SK-N-SH (cell line): ENCODE measurements around the gene HSPA6. TPM values are rescaled to one million over a fixed set of nuclear protein-coding genes. Genes with fewer than 3 reads are reported as not detected.
"Not testable (repeated sequence)": the region's sequence is repeated elsewhere in the genome, so short reads cannot be mapped to it uniquely, and the experiment has no call there.

Experiments
- CTCF ChIA-PET: fragments of 300-600, 350-600 bp; formaldehyde crosslinking; extraction: SDS; loops from one replicate; lab custom pipeline; 2021; lab: Yijun Ruan, JAX
- POLR2A ChIA-PET: fragments of 350-600 bp; sonication (Branson Sonifier 250); formaldehyde crosslinking; extraction: SDS; loops from one replicate; lab custom pipeline; 2020; ENCODE audit warnings: antibody characterized with exemption, inconsistent platforms; lab: Yijun Ruan, JAX
- DNase-seq: peaks from one replicate; pipeline ENCODE4 v3.0.0; 2012
- H2AFZ ChIP-seq: fragments of 200-600 bp; sonication (generic); 2 replicates; pipeline ENCODE4 v1.8.1; 2016; ENCODE audit warnings: antibody characterized with exemption, mild to moderate bottlenecking, low read depth
- H3F3A ChIP-seq: fragments of 200-600 bp; sonication (generic); replicated peaks from 2 replicates; pipeline ENCODE3; 2016; ENCODE audit warnings: antibody characterized with exemption, mild to moderate bottlenecking; ENCODE audit not compliant: insufficient read depth
- H3K27ac ChIP-seq, 2 experiments: fragments of 200-500 bp in 1 of 2; fragments of 200-600 bp in 1 of 2; sonication (Bioruptor generic) in 1 of 2; sonication (generic), shearing (Covaris generic) in 1 of 2; 2 replicates each; pipeline versions ENCODE4 v1.5.1 to v1.6.1; 2014 to 2016; ENCODE audit warnings: low read depth in 2 of 2, inconsistent platforms in 1 of 2, low read length in 1 of 2, mild to moderate bottlenecking in 1 of 2, mixed read lengths in 1 of 2
- H3K27me3 ChIP-seq: fragments of 200-600 bp; sonication (generic), shearing (Covaris generic); 2 replicates; pipeline ENCODE4 v1.6.1; 2016; ENCODE audit warnings: mixed run types; ENCODE audit not compliant: insufficient read depth
- H3K36me3 ChIP-seq, 2 experiments: fragments of 200-500 bp in 1 of 2; fragments of 200-600 bp in 1 of 2; sonication (Bioruptor generic) in 1 of 2; sonication (generic) in 1 of 2; replicated peaks in 1 of 2; 2 replicates each; pipeline versions ENCODE3 to v1.5.1; 2014 to 2016; ENCODE audit warnings: low read length in 1 of 2, mild to moderate bottlenecking in 1 of 2; ENCODE audit not compliant: insufficient read depth in 2 of 2, control insufficient read depth in 1 of 2
- H3K4me1 ChIP-seq, 2 experiments: fragments of 200-500 bp in 1 of 2; fragments of 200-600 bp in 1 of 2; sonication (Bioruptor generic) in 1 of 2; sonication (generic), shearing (Covaris generic) in 1 of 2; 2 replicates each; pipeline versions ENCODE4 v1.5.1 to v1.6.1; 2014 to 2016; ENCODE audit warnings: low read depth in 1 of 2, low read length in 1 of 2, mixed run types in 1 of 2; ENCODE audit not compliant: insufficient read depth in 2 of 2, control insufficient read depth in 1 of 2
- H3K4me2 ChIP-seq: fragments of 200-600 bp; sonication (generic), shearing (Covaris generic); 2 replicates; pipeline ENCODE4 v1.6.1; 2017; ENCODE audit warnings: mixed run types
- H3K4me3 ChIP-seq, 2 experiments: fragments of 200-500 bp in 1 of 2; fragments of 200-600 bp in 1 of 2; sonication (Bioruptor generic) in 1 of 2; sonication (generic), shearing (Covaris generic) in 1 of 2; 2 replicates each; pipeline versions ENCODE4 v1.5.1 to v1.8.1; 2014 to 2016; ENCODE audit warnings: low read depth in 2 of 2, inconsistent platforms in 1 of 2, low read length in 1 of 2, mild to moderate bottlenecking in 1 of 2, mixed read lengths in 1 of 2, moderate library complexity in 1 of 2
- H3K79me2 ChIP-seq: fragments of 200-600 bp; sonication (generic); 2 replicates; pipeline ENCODE4 v1.8.1; 2017; ENCODE audit warnings: mild to moderate bottlenecking; ENCODE audit not compliant: insufficient read depth
- H3K9ac ChIP-seq: fragments of 200-600 bp; sonication (generic); 2 replicates; pipeline ENCODE4 v1.6.1; 2017; ENCODE audit warnings: mixed run types
- H3K9me2 ChIP-seq: fragments of 200-600 bp; sonication (generic); 2 replicates; pipeline ENCODE4 v1.6.1; 2017; ENCODE audit warnings: mixed run types
- H3K9me3 ChIP-seq: fragments of 200-600 bp; sonication (generic); 2 replicates; pipeline ENCODE4 v1.6.1; 2017; ENCODE audit warnings: mixed run types, mild to moderate bottlenecking, moderate library complexity
- H4K20me1 ChIP-seq: fragments of 200-600 bp; sonication (generic); 2 replicates; pipeline ENCODE4 v1.6.1; 2017; ENCODE audit warnings: mild to moderate bottlenecking, mixed run types; ENCODE audit not compliant: insufficient read depth
- FOSL2 ChIP-seq: IDR thresholded peaks from 2 replicates; pipeline ENCODE4 v1.4.0; 2012; ENCODE audit warnings: low read depth, mild to moderate bottlenecking, moderate library complexity, borderline replicate concordance
- MXI1 ChIP-seq: IDR thresholded peaks from 2 replicates; pipeline ENCODE4 v1.6.1; 2012; ENCODE audit warnings: mild to moderate bottlenecking, low read depth, low read length, improper control_type of control experiment
- TEAD4 ChIP-seq: IDR thresholded peaks from 2 replicates; pipeline ENCODE4 v1.4.0; 2012; ENCODE audit warnings: mild to moderate bottlenecking, borderline replicate concordance; ENCODE audit not compliant: insufficient read depth
- WGBS: methylation state at CpG from one replicate; pipeline ENCODE4 v1.1.6; 2017; ENCODE audit warnings: low lambda C conversion rate; 5-methylcytosine and 5-hydroxymethylcytosine counted together
- polyA plus RNA-seq, 3 experiments: library from polyadenylated mRNA; depleted of rRNA; stranded (reverse); fragments of >200 nt; gene quantifications; 2 replicates each; pipeline ENCODE4 v1.2.3, GENCODE V29; 2012
- TF ChIP-seq, protein P1 (sequence below): IDR thresholded peaks from 2 replicates; pipeline ENCODE4 v1.4.0; 2012; ENCODE audit warnings: low read depth

Gene HSPA6
- polyA plus RNA-seq, 1 of the 3 experiments (the other 2 are of a cell fraction), result 0.07 TPM

DNA sequence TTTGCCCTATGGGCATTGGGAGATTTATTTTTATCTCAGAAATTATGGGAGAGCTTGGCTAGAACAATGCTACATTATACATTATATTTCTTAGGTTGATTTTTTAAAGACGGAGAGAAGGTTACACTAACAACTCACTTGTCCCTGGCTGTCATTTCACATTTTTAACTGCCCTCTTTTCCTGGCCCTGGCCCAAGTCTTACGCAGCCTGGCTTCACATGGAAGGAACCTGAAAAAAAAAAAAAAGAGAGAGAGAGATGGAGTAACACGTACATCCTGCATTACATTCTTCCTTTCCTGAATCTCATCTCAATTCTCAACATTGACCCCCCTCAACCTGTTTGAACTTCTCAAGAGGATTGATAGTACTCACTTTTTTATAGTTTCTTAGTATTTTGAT is 4.2 kb downstream of the HSPA6 start:
- 7% methylated on average over 3 of the region's 3 CpGs for WGBS
- DNase-seq, CTCF ChIA-PET, H3K4me2 ChIP-seq, H3K27me3 ChIP-seq, POLR2A ChIA-PET, H4K20me1 ChIP-seq, H2AFZ ChIP-seq, H3K9me3 ChIP-seq, H3K79me2 ChIP-seq, H3K36me3 ChIP-seq, H3K4me1 ChIP-seq, H3K9me2 ChIP-seq, H3K27ac ChIP-seq, H3K9ac ChIP-seq, H3K4me3 ChIP-seq: not testable (repeated sequence)
- peaks cover 15% of the 10 kb centered on the region for H3F3A ChIP-seq

DNA sequence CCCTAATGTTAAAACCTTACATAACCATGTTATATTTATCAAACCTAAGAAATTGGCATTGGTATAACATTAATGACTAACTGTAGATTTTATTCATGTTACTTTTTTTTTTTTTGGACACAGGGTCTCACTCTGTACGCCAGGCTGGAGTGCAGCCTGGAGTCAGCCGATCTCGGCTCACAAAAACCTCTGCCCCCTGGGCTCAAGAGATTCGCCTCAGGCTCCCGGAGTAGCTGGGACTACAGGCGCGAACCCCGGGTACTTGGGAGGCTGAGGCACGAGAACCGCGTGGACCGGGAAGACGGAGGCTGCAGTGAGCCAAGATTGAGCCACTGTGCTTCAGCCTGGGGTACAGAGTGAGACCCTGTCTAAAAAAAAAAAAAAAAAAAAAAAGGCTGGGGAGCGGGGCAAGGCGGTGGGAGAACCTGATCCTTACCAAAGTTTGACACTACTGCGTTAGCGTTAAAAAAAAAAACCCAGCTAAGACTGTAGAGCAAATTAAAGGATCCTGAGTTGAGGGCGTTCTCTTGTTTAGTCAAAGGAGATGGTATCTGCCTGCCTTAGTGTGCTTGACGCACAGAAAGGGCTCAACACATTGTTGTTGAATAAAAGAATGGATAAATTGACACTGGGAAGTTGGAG is 5.2 kb downstream of the HSPA6 start:
- WGBS, result 6% methylated on average over 19 of the region's 19 CpGs
- H4K20me1 ChIP-seq, H3K27me3 ChIP-seq, H3K79me2 ChIP-seq, H3K4me1 ChIP-seq, H3K9me2 ChIP-seq, DNase-seq, H3K9ac ChIP-seq, H2AFZ ChIP-seq, CTCF ChIA-PET, POLR2A ChIA-PET, H3K36me3 ChIP-seq, H3F3A ChIP-seq, H3K9me3 ChIP-seq, H3K27ac ChIP-seq: not testable (repeated sequence)
- H3K4me2 ChIP-seq, result peak overlapping the region; percentile 78
- peak overlapping the region; percentile 66 to 75 for H3K4me3 ChIP-seq

DNA sequence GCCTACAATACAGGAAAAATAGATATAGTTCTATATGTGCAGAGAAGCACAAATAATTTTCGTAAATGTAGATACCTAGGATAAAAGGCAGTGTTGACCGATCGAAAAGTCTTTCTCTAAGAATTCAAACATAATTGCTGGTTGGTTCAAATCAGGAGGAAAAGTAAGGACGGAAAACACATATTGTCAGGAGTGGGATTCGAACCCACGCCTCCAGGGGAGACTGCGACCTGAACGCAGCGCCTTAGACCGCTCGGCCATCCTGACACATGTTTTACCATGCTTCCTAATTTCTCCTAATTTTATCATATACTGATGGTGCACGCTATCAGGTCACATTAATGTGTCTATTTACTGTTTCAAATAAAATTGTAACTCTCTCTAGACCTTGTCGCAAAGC is 5.8 kb downstream of the HSPA6 start:
- Histone ChIP-seq H3K9ac (peak overlapping the region; percentile 63; the same call in 1 of the 2 replicates), H3K4me3 (peak overlapping the region; percentile 66 to 75), H3K27ac (peak overlapping the region in 1 of 2 experiments; percentile 65; a peak in 1 of 4 replicates), H3K4me2 (peak overlapping the region; percentile 78)
- CTCF ChIA-PET, H3K9me3 ChIP-seq, H3K36me3 ChIP-seq, H3K79me2 ChIP-seq, H4K20me1 ChIP-seq, H3K9me2 ChIP-seq, H3K4me1 ChIP-seq, H3K27me3 ChIP-seq, H2AFZ ChIP-seq, H3F3A ChIP-seq: not testable (repeated sequence)
- WGBS, result under 1% methylated on average over 13 of the region's 13 CpGs
- peak; percentile 73 for TF ChIP-seq TEAD4
- TF ChIP-seq, protein P1, sequence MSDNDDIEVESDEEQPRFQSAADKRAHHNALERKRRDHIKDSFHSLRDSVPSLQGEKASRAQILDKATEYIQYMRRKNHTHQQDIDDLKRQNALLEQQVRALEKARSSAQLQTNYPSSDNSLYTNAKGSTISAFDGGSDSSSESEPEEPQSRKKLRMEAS, result 0 out of 2 replicates have a peak, but pooled peaks have one; percentile 37
- peak; percentile 52; the same call in 1 of the 2 replicates for TF ChIP-seq FOSL2
- TF ChIP-seq MXI1, result 0 out of 2 replicates have a peak, but pooled peaks have one; percentile 15
- peak; percentile 40 for DNase-seq
- POLR2A ChIA-PET, result interaction anchor here (1.2 kb wide), 1 partner anchor 220 kb away, joined by 5 read pairs; the partner anchor contains the start of gene DUSP12
